Esophagus muscularis mucosa (tissue), 4 donors: ENCODE data around the gene NTN5.

ENCODE experiments used
- CTCF ChIP-seq, 3 experiments: fragments of 200-600 bp in 2 of 3; fragments of 450-650 bp in 1 of 3; sonication (generic) in 2 of 3; IDR thresholded peaks; one replicate each; pipeline ENCODE4 v1.5.1; 2017 to 2019; ENCODE audit warnings: antibody characterized with exemption in 3 of 3, mild to moderate bottlenecking in 2 of 3, moderate library complexity in 1 of 3
- EP300 ChIP-seq: sonication (generic); formaldehyde crosslinking; IDR thresholded peaks from one replicate; pipeline ENCODE4 v1.6.1; 2017; ENCODE audit warnings: antibody characterized with exemption
- POLR2A ChIP-seq: fragments of 450-650 bp; IDR thresholded peaks from one replicate; pipeline ENCODE4 v1.6.1; 2017; ENCODE audit warnings: antibody characterized with exemption, moderate library complexity, mild to moderate bottlenecking, low read depth

DNA sequence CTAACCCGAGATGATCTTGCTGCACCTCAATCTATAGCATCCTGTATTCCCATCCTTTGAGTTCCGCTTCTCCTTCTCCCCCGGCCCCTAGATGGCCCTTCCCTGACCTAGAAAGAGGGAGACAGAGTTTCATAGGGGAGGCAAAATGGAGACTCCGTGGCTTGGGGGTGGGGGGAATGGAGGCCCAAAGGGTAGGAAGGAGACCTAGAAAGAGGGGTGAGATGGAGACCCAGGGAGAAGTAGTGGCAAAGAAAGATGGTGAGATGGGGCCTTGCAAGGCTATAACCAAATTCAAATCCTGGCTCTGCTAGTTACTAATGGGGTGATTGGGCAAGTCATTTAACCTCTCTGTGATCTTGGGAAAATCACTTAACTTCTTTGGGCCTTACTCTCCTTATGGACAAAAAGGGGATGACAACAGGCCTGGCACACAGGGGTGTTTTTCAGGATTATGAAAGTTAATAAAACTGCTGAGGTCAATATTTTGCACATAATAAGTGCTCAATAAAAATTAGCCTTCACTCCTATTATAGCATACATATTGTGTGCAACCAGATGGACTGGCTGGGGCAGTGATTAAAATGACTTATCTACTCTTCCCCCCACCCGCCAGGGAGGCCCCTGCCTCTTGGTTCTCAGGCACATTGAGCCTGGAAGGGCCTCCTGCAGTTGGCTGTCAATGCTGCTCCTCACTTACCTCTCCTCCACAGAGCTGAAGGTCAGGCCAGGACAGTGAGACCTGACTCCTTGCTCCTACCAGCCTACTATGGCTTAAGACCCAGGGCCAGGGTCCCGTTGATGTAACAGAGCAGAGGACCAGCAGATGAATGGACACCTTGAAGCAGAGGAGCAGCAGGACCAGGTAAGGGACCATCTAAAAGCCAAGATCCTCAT is 52.9 kb downstream of the NTN5 start:
- TF ChIP-seq POLR2A: no peak
- peak in 1 of 3 experiments; percentile 3 for TF ChIP-seq CTCF (IDR thresholded peaks at IDR 0.05)
- TF ChIP-seq EP300: no peak
